Right renal cortex interstitium (tissue), 3 donors: ENCODE measurements around the gene TNRC6C. TPM values are rescaled to one million over a fixed set of nuclear protein-coding genes. Genes with fewer than 3 reads are reported as not detected.
"Not testable (repeated sequence)": the region's sequence is repeated elsewhere in the genome, so short reads cannot be mapped to it uniquely, and the experiment has no call there.

Experiments used
- DNase-seq, 3 donors: peaks; one replicate each; pipeline ENCODE4 v3.0.0-alpha.2; 2013; ENCODE audit warnings: low read depth in 3 of 3, low spot score in 2 of 3
- polyA plus RNA-seq, 3 donors: library from polyadenylated mRNA; unstranded; fragments of 120-200 nt; gene quantifications; one replicate each; pipeline ENCODE4 v1.2.1, GENCODE V29; 2013; ENCODE audit not compliant: insufficient read length in 3 of 3

The TNRC6C gene
- polyA plus RNA-seq, 3 donors, result 12.6 to 13.6 (median 12.8) TPM

DNA sequence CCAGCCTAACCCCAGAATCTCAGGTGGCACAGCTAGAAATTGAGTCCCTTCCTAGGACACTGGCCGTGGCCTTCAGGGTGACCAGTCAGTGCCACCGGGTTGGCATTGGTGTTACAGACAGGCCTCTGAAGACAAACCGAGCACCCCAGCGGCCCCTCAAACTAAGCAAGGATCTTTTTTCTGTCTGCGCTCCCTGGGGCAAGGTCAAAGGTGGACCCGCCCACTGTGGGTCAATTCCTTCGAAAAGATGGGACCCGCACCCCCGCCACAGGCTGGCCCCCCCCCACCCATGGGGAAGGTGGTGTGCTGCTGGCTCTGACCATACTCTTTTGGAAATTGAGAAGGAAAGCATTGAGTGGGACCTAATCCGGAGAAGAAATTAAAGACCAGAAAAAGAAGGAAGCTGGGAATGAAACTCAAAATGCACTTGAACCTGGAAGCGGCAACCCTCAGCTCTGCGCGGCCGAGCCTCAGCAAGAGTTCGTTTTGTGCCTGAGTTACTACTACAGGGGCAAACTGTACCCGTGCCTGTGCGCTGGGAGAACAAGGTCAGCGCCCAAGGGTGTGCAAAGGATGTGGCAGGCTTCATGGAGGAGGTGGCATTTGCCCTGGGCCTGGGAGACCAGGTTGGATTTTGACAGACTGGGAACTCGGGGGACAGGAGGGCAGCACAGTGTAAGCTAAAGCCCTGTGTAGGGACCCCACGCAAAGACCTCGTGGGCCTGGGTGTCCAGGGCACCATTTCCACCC lies 149.6 kb downstream of the TNRC6C start:
- no peak for DNase-seq

- DNase-seq, result no peak
These were observed 150.4 kb downstream of the TNRC6C start for GRCh38 chr17:78108726-78109488.

GRCh38 chr17:78109489-78109761 lies 150.9 kb downstream of the TNRC6C start:
- no peak for DNase-seq

DNA sequence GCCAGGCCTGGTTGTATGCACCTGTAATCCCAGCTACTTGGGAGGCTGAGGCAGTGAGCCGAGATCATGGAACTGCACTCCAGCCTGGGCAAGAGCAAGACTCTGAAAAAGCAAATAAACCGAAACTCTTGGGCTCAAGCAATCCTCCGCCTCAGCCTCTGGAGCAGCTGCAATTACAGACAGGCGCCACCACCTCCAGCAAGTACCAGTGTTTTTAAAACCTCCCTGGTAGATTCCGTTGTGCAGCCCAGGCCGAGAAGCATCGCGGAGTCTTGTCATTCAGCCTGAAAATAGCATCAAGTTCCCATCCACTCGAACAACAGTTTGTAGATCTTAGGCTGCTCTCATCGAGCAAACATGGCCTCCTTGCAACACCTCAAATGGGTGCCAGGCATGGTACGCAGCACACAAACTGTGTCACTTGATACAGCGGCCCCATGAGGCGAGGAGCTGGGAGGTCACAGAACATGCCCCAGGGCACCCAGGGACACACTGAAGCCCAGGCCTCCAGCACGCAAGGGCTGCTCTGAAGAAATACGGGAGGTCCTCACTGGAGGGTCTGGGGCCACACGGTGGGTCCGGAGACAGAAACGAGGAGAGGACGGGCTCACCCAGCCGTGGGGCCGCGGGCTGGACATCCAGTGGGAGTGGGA lies 152.0 kb downstream of the TNRC6C start:
- DNase-seq, result no peak

DNA sequence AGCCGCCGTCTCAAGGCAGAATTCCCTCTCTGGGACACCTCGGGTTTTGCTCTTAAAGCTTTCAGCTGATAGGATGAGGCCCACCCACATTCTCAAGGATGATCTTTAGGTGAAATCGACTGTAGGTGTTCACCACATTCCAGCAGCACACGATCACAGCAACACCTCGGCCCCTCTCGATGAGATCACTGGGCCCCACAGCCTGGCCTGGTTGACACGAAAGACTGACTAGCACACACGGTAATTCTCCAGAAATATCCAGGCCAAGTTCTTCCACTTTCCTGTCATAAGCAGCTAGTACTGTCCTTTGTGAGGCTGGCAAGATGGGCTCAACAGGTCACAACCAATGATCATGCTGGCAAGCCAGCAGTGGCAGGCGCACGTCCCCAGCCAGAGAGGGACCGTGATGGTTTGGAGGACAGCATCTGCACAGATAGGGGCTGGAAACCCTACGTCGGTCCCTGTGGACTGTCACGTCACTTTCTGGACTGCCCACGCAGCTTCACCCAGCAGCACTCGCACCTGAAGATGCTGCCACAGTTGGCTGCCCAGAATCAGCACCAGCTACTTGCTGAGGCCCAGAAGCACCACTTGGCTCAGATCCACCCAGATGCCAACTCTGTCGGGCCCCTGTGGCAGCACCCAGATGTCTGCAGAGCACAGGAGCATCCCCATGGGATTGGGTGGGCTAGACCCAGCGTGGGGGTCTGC lies 152.7 kb downstream of the TNRC6C start:
- no peak for DNase-seq

DNA sequence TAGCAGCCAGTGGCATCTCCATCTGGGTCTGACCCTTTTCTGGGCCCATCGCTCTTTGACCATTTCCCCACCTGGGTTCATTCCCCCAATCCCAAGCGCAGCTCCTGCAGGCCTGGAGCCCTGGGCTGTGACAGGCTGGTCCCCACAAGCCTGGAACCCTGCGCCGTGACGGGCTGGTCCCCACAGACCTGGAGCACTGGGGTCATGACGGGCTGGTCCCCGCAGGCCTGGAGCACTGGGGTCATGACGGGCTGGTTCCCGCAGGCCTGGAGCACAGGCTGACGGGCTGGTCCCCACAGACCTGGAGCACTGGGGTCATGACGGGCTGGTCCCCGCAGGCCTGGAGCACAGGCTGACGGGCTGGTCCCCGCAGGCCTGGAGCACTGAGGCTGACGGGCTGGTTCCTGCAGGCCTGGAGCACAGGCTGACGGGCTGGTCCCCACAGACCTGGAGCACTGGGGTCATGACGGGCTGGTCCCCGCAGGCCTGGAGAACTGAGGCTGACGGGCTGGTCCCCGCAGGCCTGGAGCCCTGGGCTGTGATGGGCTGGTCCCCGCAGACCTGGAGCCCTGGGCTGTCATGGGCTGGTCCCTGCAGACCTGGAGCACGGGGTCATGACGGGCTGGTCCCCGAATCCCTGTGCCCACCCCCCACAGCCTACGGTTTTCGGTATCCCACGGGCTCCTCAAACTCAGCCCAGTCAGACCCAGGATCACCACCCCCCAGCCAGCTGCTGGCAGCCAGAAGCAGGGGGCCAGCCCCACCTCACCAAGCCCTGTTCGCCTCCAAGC lies 153.4 kb downstream of the TNRC6C start:
- DNase-seq, result no peak

GRCh38 chr17:78112518-78113471 lies 154.3 kb downstream of the TNRC6C start:
- DNase-seq, result no peak

DNA sequence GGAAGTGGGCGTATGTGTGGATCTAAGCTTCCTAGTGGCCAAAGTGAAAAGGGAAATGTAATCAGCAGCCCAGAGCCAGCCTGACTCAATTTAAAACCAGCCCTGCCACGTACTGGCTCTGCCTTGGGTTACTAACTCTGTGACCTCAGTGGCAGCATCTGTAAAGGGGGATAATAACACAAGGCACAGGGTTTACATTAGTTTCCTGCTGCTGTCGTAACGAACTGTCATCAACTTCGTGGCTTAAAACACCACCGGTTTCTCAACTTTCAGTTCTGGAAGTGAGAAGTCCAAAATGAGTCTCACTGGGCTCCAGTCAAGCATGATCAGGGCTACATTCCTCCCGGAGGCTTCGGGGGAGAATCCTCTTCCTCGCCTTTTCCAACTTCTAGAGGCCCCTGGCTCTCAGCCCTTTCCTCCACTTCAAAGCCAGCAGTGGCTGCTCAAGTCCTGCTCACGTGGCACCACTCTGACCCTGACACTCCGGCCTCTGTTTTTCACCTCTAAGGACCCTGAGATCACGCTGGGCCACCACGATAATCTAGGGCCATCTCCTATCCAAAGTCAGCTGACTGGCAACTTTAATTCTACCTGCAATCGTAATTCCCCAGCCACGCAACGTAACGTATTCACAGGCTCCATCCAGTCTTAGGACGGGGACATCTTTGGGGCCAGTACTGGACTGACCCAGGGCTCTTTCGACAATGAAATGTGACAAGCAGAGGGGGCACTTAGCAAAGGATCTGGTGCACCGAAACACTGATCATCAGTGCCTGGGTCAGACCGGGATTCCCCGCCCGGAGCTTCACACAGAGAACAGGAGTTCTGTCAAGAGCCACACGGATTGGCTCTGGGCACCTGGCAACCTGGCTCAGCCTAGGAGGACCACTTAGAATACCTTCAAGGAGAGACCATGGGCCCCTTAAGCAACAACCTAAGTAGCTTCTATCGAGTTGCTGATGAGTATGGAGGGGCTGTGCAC lies 155.6 kb downstream of the TNRC6C start:
- DNase-seq, result no peak

- DNase-seq, result no peak
These were observed 156.6 kb downstream of the TNRC6C start for GRCh38 chr17:78114831-78115723.

- not testable (repeated sequence) for DNase-seq
These were observed 157.3 kb downstream of the TNRC6C start for GRCh38 chr17:78115803-78116202.

DNA sequence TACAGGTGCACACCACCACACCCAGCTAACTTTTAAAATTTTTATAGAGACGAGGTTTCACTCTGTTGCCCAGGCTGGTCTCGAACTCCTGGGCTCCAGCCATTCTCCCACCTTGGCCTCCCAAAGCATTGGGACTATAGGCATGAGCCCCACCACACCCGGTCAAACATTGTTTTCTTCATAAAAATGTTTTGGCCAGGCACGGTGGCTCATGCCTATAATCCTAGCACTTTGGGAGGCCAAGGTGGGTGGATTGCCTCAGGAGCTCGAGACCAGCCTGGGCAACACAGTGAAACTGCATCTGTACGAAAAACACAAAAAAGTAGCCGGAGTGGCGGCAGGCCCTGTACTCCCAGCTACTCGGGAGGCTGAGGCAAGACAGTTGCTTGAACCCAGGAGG lies 157.9 kb downstream of the TNRC6C start:
- DNase-seq, result no peak

DNA sequence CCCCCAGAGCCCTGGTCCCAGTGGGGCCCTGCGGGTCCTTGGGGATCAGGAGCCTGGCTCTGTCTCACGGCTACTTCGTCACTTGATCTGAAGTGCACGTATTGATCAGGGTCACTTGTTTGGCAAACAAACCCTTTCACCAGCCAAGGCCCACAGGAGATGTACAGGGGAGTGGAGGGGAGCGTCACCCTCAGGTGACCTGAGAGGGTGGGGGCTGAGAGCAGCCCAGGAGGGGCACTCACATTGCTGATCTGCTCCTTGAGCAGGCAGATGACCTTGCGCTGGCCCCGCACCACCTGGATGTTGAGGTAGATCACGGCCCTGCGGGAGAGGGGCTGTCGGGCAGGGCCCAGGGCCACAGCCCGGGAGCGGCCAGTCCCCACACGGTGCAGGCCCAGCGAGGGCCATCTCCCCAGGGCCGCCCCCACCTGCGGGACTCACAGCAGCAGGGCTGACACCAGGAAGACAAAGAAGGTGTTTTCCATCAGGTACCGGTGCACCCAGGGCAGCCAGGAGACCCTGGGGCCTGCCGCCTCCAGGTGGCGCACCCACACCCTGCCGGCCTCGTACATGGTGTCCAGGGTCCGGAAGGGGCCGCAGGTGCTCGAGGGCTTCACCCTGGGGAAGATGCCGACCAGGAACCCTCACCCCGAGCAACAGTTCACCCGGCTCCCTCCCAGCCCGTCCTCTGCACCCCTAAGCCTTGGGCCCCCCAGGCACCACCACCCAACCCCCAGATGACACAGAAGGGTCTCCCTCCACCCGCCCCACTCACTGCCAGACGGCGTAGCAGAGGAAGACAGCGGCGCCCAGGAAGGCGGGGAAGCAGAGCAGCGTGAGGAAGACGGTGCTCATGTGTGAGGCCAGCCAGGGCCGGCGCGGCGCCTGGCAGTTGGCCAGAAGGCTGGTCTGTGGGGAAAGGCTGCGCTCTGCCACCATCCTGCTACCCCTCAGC lies 158.8 kb downstream of the TNRC6C start:
- DNase-seq, result no peak

GRCh38 chr17:78118801-78119241 lies 160.3 kb downstream of the TNRC6C start:
- no peak for DNase-seq

DNA sequence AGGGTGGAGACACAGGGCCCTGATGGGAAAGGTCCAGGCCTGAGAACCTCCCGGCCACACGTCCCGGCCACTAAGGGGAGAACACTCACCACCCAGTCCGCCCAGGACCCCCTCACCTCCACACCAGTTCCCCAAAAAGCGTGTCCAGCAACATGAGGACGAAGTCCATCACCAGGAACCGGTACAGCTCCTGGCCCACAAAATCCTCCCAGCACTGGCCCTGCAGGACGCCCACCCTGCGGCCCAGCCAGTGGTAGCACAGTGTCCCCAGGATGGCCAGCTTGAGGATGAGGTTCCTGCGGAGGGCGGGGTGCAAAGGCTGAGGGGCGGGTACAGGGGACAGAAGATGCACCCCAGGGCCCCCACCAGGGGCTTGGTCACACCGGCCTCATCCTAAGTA lies 162.0 kb downstream of the TNRC6C start:
- no peak for DNase-seq

DNA sequence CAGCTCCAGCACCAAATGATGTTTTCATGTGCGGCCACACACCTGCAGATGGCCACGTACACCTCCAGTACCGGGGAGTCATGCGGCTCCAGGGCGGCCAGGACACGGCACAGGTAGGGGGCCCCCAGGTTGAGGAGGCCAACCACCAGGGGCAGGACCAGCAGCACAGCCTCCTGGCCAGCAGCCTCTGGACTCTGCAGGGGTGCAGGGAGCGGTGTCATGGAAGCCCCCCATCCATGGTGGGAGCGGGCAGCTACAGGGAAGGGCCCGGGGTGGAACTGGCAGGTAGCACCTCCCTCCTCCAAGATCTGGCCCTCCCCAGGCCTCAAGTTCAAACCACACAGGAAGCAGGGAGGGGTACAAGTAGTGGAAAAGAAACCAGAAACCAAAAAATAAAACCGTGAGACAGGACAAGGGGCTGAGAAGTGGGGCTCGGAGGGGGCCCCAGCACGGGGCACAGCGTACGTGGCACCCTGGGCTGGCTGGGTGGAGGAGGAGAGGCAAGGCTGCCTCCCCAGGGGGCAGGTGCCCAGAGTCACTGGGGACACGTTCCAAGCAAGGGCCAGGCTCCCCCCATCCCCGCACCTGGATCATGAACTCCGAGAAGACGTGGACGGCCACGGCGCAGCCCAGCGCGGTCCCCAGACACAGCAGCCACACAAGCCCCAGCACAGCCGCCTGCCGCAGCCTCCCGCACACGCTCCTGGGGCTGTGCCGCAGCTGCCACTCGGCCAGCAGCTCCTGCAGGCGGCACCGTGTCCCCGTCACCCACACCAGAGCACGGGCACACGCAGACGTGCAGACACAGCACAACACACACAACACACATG lies 162.7 kb downstream of the TNRC6C start:
- no peak for DNase-seq
